GM19438 (cell line): ENCODE data around the gene EHBP1.

Source experiments
- ATAC-seq: cut with Tn5 transposase; IDR thresholded peaks from one replicate; pipeline ENCODE4 v1.9.1; 2021; ENCODE audit warnings: low read depth; ENCODE audit not compliant: unreplicated experiment

EHBP1 gene

GRCh38 chr2:62812921-62813825 is 107.7 kb downstream of the EHBP1 start:
- ATAC-seq: no peak

GRCh38 chr2:62814123-62814522 is 108.6 kb downstream of the EHBP1 start:
- ATAC-seq: no peak

- no peak for ATAC-seq
Observed at GRCh38 chr2:62817348-62817747, 111.8 kb downstream of the EHBP1 start.

- no peak for ATAC-seq
Observed at GRCh38 chr2:62817995-62818713, 112.6 kb downstream of the EHBP1 start.

DNA sequence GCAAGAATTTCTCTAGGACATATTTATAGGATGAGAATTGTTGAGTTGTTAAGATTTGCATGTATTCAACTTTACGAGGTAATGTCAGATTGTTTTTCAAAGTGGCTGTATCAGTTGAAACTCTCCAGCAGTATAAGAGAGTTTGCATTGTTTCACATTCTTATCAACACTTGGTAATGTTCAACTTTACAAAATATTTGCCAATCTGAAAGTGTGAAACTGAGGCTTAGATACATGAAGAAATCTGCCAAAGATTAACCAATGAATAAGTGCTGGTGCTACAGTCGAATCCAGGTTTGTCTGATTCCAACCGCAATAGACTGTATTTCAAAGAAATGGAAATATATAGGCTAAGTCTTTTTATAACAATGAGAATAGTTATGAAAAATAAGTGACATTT is 117.0 kb downstream of the EHBP1 start:
- ATAC-seq: no peak

GRCh38 chr2:62824388-62824787 is 118.9 kb downstream of the EHBP1 start:
- no peak for ATAC-seq

DNA sequence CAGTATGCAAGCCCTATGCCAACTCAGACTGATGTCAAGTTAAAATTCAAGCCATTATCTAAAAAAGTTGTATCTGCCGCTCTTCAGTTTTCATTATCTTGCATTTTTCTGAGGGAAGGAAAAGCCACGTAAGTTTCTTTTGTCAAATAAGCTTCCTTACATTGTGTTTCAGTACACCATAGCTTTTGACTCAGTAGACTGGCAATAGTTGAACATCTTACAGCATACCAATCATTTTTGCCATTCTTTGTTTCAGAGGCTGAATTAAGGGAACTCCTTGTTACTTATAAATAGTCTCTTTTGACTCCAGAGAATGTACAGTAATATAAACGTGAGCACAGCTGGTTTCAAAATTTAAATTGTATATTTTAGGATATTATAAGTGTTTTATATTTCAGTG is 120.6 kb downstream of the EHBP1 start:
- ATAC-seq: no peak

- ATAC-seq: no peak
Observed at GRCh38 chr2:62826953-62827675, 121.6 kb downstream of the EHBP1 start.

DNA sequence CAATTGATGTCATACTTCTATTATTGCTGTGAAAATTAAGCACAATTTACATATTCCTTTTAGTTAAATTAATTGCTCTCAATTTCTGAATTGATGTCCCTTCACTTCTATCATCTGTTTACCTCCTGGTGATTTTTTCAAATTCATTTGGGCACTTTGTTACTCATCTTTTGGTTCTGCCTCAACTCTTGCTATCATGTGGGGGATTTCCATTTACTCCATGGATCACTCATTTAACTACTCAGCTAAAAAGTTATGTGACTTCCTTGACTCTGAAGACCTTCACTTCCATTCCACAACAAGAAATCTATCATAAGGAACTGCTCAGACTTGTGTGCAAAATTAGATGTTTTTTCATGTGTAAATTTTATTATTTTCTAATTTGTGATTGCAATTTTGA is 126.2 kb downstream of the EHBP1 start:
- ATAC-seq: no peak

GRCh38 chr2:62844311-62845090 is 139.0 kb downstream of the EHBP1 start:
- no peak for ATAC-seq

DNA sequence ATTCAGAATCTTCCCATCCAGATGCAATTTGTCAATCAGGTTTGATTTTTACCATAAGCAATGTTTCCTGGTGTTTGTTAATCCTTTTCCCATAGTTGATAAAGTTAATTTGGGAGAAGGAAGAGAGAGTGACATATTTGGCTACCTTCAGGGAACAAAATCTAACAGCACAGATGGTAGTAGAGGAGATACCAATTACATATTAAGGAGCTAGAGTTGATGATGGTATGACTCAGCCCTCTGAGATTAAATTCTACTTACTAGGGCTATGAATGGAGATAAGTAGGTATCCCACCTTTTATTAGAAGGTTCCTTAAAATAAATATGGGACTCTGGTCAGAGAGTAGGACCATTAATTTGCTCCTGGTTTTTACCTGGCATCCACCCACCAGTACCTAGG is 139.7 kb downstream of the EHBP1 start:
- no peak for ATAC-seq

GRCh38 chr2:62852254-62852653 is 146.7 kb downstream of the EHBP1 start:
- no peak for ATAC-seq

DNA sequence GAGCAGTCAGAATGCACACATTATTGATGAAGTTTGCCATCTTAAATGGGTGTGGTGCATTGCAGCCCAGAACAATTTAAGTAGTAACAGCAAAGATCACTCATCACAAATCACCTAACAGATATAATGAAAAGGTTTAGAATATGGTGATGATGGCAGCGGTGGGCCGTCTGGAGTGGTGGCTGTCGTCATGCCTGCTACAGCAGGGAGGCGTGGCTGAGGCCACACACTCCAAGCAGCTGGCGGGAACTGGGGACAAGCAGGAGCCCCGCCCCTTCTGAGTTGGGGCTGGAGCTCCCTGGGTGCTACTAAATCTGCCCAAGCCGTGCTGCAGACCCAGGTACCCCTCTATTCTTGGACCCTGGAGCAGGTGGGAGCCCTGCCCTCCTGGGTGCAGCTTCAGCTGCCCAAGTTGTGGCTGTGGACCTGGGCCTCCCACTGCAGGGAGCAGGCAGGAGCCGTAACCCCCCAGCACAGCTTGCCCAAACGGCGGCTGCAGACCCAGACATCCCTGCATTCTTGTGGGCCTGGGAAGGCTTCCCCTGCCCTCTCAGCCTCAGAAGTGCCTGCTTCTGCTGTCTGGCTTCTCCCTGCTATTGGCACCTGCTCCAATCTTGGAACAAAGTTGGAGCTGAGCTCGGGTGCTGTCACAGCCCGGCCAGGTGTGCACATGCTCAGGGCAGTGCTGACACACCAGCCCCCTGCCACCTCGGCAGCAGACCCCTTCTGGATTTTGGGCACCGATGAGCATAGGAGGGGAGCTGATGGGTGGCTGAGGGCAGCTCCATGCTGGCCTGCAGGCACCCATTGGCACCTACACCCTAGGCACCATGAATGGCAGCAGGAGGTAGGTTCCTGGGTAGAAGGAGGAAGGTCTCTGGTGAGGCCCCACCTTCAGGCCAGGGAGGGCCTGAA is 149.3 kb downstream of the EHBP1 start:
- no peak for ATAC-seq

- ATAC-seq: no peak
Observed at GRCh38 chr2:62856228-62857040, 150.9 kb downstream of the EHBP1 start.

DNA sequence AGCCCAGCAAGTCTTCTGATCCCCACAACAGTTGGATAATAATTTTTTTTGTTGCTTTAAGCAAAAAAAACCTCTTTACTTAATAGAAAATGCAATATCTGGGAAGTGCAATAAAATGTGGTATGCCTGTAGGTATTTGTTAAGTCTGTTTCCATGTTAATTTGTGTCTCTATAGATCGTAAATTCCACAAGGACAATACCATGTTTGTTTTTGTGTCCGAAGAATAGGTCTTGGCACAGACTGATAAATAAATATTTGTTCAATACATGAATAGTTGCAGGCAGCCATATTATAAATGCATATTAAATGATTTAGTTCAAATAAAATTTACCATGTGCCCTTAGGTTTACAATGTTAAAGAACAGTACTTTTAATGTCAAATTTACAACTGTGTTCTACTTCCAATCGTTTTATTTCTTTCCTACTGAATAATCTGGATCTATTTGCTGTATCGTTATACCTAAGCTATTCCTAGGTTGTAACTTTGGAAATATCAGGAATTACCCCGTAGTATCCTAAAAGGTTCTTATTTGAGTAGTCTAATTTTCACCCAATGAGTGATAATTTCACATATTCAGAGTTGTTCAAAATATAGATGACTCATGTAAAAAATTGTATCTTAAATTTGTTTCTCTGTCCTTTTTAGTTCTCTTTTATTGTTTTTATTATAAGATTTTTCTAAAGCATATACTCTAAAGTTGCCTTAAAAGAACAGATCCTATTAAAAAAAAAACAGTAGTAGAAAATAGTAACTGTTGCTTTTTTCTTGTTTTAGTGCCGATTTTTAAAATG is 151.8 kb downstream of the EHBP1 start:
- ATAC-seq: no peak

DNA sequence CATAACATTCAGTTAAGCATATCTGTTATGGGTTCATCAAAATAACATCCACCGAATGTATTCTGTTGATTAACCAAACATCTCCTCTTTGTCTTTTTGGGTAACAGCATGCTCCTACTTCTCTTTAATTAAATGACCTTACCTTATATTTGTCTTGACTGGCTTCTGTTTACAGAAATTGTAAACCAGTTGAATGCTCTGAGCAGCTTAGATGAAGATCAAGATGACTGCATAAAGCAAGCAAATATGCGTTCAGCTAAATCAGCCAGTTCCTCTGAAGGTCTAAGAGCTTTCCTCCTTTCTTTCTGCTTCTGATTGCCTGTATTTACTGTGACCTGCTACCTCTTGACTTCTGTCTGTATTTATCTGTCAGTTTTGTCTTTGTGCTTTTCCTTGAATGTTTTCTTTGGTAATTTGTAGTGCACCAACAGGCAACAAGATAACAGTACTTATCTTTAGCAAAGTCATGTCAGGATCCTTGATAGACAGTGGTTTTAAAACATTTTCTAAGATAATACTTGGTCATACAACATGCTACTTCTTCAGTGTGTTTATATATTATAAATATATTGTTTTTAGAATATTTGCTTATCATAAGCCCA is 152.8 kb downstream of the EHBP1 start:
- no peak for ATAC-seq

- no peak for ATAC-seq
Observed at GRCh38 chr2:62868947-62869346, 163.4 kb downstream of the EHBP1 start.
